ENCODE results near the gene PROCA1.

The PROCA1 gene

DNA sequence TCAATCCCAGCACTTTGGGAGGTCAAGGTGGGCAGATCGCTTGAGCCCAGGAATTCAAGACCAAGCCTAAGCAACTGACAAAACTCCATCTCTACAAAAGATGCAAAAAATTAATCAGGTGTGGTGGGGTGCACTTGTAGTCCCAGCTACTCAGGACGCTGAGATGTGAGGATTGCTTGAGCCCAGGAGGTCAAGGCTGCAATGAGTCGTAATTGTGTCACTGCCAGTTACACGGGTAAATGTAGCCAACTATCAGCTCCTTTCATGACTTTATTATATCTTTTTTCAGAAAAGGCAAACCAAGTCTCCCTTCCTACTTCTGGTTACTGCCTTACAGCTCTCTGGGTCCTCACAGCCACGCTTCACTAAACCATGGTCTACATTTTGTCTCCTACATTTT, 53.9 kb downstream of the PROCA1 start:
- H3K79me2 ChIP-seq (ENCODE audit: insufficient read depth, low read length) = peaks cover 40% of the 10 kb centered on the region
- H3K9me3 ChIP-seq (ENCODE audit: insufficient read depth, low read depth, low read length) = no peaks in the 10 kb centered on the region
- no peaks in the 10 kb centered on the region for H3F3A ChIP-seq (ENCODE audit: low read depth)
- H3K36me3 ChIP-seq (ENCODE audit: insufficient read depth, low read length) = no peaks in the 10 kb centered on the region; the same call in 1 of the 2 replicates
- peaks cover 17% of the 10 kb centered on the region for H4K20me1 ChIP-seq (ENCODE audit: insufficient read depth, low read length, poor library complexity, severe bottlenecking)
- H3K9me2 ChIP-seq (replicated peaks; ENCODE audit: low read depth, low read length) = no peaks in the 10 kb centered on the region
- H3K27me3 ChIP-seq (ENCODE audit: insufficient read depth, low read length, poor library complexity, severe bottlenecking) = no peaks in the 10 kb centered on the region
- TF ChIP-seq EZH2phosphoT487 (IDR thresholded peaks at IDR 0.05; ENCODE audit: borderline replicate concordance) = no peak
- TF ChIP-seq, protein P1, sequence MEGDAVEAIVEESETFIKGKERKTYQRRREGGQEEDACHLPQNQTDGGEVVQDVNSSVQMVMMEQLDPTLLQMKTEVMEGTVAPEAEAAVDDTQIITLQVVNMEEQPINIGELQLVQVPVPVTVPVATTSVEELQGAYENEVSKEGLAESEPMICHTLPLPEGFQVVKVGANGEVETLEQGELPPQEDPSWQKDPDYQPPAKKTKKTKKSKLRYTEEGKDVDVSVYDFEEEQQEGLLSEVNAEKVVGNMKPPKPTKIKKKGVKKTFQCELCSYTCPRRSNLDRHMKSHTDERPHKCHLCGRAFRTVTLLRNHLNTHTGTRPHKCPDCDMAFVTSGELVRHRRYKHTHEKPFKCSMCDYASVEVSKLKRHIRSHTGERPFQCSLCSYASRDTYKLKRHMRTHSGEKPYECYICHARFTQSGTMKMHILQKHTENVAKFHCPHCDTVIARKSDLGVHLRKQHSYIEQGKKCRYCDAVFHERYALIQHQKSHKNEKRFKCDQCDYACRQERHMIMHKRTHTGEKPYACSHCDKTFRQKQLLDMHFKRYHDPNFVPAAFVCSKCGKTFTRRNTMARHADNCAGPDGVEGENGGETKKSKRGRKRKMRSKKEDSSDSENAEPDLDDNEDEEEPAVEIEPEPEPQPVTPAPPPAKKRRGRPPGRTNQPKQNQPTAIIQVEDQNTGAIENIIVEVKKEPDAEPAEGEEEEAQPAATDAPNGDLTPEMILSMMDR (conservative IDR thresholded peaks at IDR 0.05; ENCODE audit: low read length) = no peak
- H3K4me2 ChIP-seq (ENCODE audit: low read depth, low read length, poor library complexity, severe bottlenecking) = no peak overlapping the region
- peaks cover 18% of the 10 kb centered on the region for H3K4me1 ChIP-seq (ENCODE audit: insufficient read depth, low read length, poor library complexity, severe bottlenecking)
- H2AFZ ChIP-seq (ENCODE audit: low read length) = no peak overlapping the region
- no peak overlapping the region for H3K9ac ChIP-seq (ENCODE audit: low read depth, low read length, poor library complexity, severe bottlenecking)
- no peak overlapping the region for H3K4me3 ChIP-seq (ENCODE audit: low read length, poor library complexity, severe bottlenecking)

DNA sequence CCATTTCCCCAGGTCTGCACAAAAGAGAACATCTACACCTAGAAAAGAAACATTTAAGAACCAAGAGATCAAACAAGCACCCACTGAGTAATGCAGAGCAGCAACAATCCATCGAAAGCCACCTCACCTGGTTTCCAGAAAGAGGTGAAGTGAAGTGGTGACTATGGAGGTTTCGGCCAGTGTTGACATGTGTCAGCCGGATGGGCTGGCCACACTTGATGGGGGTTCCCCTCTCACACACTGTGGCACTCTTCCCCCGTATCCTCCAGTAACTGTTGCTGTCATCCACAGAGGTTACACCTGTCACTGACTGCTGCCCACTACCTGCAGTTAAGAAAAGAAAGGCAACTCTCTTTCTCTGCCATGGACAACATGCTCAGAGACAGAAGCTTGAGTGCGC, 56.5 kb downstream of the PROCA1 start:
- Histone ChIP-seq H3K9ac (ENCODE audit: low read depth, low read length, poor library complexity, severe bottlenecking) (no peak overlapping the region), H3K9me3 (ENCODE audit: insufficient read depth, low read depth, low read length) (no peaks in the 10 kb centered on the region), H3K4me2 (ENCODE audit: low read depth, low read length, poor library complexity, severe bottlenecking) (no peak overlapping the region), H3K9me2 (replicated peaks; ENCODE audit: low read depth, low read length) (no peaks in the 10 kb centered on the region), H2AFZ (ENCODE audit: low read length) (no peak overlapping the region), H3K4me1 (ENCODE audit: insufficient read depth, low read length, poor library complexity, severe bottlenecking) (peaks cover under 1% of the 10 kb centered on the region), H4K20me1 (ENCODE audit: insufficient read depth, low read length, poor library complexity, severe bottlenecking) (no peaks in the 10 kb centered on the region), H3K27me3 (ENCODE audit: insufficient read depth, low read length, poor library complexity, severe bottlenecking) (no peaks in the 10 kb centered on the region), H3K79me2 (ENCODE audit: insufficient read depth, low read length) (peaks cover 20% of the 10 kb centered on the region), H3K4me3 (ENCODE audit: low read length, poor library complexity, severe bottlenecking) (no peak overlapping the region), H3K36me3 (ENCODE audit: insufficient read depth, low read length) (no peaks in the 10 kb centered on the region; the same call in 1 of the 2 replicates), H3F3A (ENCODE audit: low read depth) (no peaks in the 10 kb centered on the region)
- TF ChIP-seq, protein P1 (conservative IDR thresholded peaks at IDR 0.05; ENCODE audit: low read length) = no peak
- no peak for TF ChIP-seq EZH2phosphoT487 (IDR thresholded peaks at IDR 0.05; ENCODE audit: borderline replicate concordance)

Measured in Loucy (cell line).